IPS DF 6.9 (cell line): ENCODE data around the gene AURKAIP1.
A peak's percentile ranks its signal among the peaks of the same experiment; 100 is the strongest.

ENCODE experiments used
- DNase-seq: peaks from one replicate; pipeline ENCODE4 v3.0.0-alpha.2; 2013; ENCODE audit warnings: low read depth, low spot score
- H3K27ac ChIP-seq: one replicate; pipeline ENCODE4 v1.5.1; 2013; ENCODE audit warnings: low read length, control low read depth
- H3K27me3 ChIP-seq: 2 replicates; pipeline ENCODE4 v1.6.1; 2013; ENCODE audit warnings: mild to moderate bottlenecking, low read length; ENCODE audit not compliant: control insufficient read depth, insufficient read depth
- H3K36me3 ChIP-seq: 2 replicates; pipeline ENCODE4 v1.6.1; 2013; ENCODE audit warnings: low read length; ENCODE audit not compliant: control insufficient read depth, insufficient read depth
- H3K4me1 ChIP-seq: 2 replicates; pipeline ENCODE4 v1.6.1; 2013; ENCODE audit warnings: low read length; ENCODE audit not compliant: control insufficient read depth, insufficient read depth
- H3K4me3 ChIP-seq: 2 replicates; pipeline ENCODE4 v1.5.1; 2013; ENCODE audit warnings: mild to moderate bottlenecking, low read length
- H3K9me3 ChIP-seq: 2 replicates; pipeline ENCODE4 v1.6.1; 2013; ENCODE audit warnings: low read length, inconsistent platforms; ENCODE audit not compliant: control insufficient read depth, insufficient read depth
- WGBS: extraction: QIAGEN DNeasy Blood & Tissue Kit; methylation state at CpG from one replicate; pipeline ENCODE4 v1.1.7; 2013; ENCODE audit warnings: mixed read lengths, missing lambda C conversion rate; ENCODE audit not compliant: insufficient read length, insufficient coverage; 5-methylcytosine and 5-hydroxymethylcytosine counted together

Gene AURKAIP1

DNA sequence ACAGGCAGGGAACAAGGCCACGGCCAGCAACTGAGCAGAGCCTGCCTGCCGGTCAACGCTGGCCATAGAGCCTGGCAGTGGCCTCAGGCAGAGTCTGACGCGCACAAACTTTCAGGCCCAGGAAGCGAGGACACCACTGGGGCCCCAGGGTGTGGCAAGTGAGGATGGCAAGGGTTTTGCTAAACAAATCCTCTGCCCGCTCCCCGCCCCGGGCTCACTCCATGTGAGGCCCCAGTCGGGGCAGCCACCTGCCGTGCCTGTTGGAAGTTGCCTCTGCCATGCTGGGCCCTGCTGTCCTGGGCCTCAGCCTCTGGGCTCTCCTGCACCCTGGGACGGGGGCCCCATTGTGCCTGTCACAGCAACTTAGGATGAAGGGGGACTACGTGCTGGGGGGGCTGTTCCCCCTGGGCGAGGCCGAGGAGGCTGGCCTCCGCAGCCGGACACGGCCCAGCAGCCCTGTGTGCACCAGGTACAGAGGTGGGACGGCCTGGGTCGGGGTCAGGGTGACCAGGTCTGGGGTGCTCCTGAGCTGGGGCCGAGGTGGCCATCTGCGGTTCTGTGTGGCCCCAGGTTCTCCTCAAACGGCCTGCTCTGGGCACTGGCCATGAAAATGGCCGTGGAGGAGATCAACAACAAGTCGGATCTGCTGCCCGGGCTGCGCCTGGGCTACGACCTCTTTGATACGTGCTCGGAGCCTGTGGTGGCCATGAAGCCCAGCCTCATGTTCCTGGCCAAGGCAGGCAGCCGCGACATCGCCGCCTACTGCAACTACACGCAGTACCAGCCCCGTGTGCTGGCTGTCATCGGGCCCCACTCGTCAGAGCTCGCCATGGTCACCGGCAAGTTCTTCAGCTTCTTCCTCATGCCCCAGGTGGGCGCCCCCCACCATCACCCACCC lies 43.7 kb downstream of the AURKAIP1 start, which contains the start of gene TAS1R3:
Gene TAS1R3, plus strand, starts transcription at position 213 of the 898 bp plus-strand sequence. Its CDS starts 66 bp downstream, at position 279.
- DNase-seq = no peak
- no CpG with 5 or more reads among the region's 41 CpGs for WGBS
- Histone ChIP-seq H3K36me3 (peaks cover 9% of the 10 kb centered on the region; the same call in 1 of the 2 replicates), H3K4me1 (peaks cover 2% of the 10 kb centered on the region; the same call in 1 of the 2 replicates), H3K27ac (no peak within 1 kb of the TSS), H3K4me3 (no peak within 1 kb of the TSS), H3K27me3 (no peaks in the 10 kb centered on the region), H3K9me3 (no peaks in the 10 kb centered on the region)

- Histone ChIP-seq H3K27ac (no peak overlapping the region), H3K4me3 (no peak overlapping the region), H3K4me1 (peaks cover 2% of the 10 kb centered on the region; the same call in 1 of the 2 replicates), H3K9me3 (no peaks in the 10 kb centered on the region), H3K36me3 (peaks cover 5% of the 10 kb centered on the region; the same call in 1 of the 2 replicates), H3K27me3 (no peaks in the 10 kb centered on the region)
- DNase-seq = no peak
- WGBS = no CpG with 5 or more reads among the region's 15 CpGs
Observed at GRCh38 chr1:1330366-1331067, 44.5 kb downstream of the AURKAIP1 start.

- WGBS = no CpG with 5 or more reads among the region's 58 CpGs
- Histone ChIP-seq H3K36me3 (peaks cover 3% of the 10 kb centered on the region; the same call in 1 of the 2 replicates), H3K9me3 (no peaks in the 10 kb centered on the region), H3K27ac (no peak overlapping the region), H3K4me3 (no peak overlapping the region), H3K27me3 (no peaks in the 10 kb centered on the region), H3K4me1 (peaks cover 4% of the 10 kb centered on the region; the same call in 1 of the 2 replicates)
- DNase-seq = no peak
Observed at GRCh38 chr1:1329304-1330210, 45.5 kb downstream of the AURKAIP1 start.

DNA sequence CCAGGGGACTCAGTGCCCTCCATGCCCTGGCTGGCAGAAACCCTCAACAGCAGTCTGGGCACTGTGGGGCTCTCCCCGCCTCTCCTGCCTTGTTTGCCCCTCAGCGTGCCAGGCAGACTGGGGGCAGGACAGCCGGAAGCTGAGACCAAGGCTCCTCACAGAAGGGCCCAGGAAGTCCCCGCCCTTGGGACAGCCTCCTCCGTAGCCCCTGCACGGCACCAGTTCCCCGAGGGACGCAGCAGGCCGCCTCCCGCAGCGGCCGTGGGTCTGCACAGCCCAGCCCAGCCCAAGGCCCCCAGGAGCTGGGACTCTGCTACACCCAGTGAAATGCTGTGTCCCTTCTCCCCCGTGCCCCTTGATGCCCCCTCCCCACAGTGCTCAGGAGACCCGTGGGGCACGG lies 46.8 kb downstream of the AURKAIP1 start:
- WGBS = no CpG with 5 or more reads among the region's 15 CpGs
- no peak for DNase-seq

GRCh38 chr1:1327291-1327690 lies 47.7 kb downstream of the AURKAIP1 start:
- peaks cover 3% of the 10 kb centered on the region; the same call in 1 of the 2 replicates for H3K36me3 ChIP-seq
- no CpG with 5 or more reads among the region's 40 CpGs for WGBS
- H3K27ac ChIP-seq = no peak overlapping the region
- no peaks in the 10 kb centered on the region for H3K9me3 ChIP-seq
- peaks cover 4% of the 10 kb centered on the region; the same call in 1 of the 2 replicates for H3K4me1 ChIP-seq
- no peak overlapping the region for H3K4me3 ChIP-seq
- DNase-seq = no peak
- H3K27me3 ChIP-seq = no peaks in the 10 kb centered on the region

More for the DNA sequence above, 46.8 kb downstream of the AURKAIP1 start:
- Histone ChIP-seq H3K4me3 (no peak overlapping the region), H3K4me1 (peaks cover 4% of the 10 kb centered on the region; the same call in 1 of the 2 replicates), H3K36me3 (peaks cover 3% of the 10 kb centered on the region; the same call in 1 of the 2 replicates), H3K27me3 (no peaks in the 10 kb centered on the region), H3K27ac (no peak overlapping the region), H3K9me3 (no peaks in the 10 kb centered on the region)

DNA sequence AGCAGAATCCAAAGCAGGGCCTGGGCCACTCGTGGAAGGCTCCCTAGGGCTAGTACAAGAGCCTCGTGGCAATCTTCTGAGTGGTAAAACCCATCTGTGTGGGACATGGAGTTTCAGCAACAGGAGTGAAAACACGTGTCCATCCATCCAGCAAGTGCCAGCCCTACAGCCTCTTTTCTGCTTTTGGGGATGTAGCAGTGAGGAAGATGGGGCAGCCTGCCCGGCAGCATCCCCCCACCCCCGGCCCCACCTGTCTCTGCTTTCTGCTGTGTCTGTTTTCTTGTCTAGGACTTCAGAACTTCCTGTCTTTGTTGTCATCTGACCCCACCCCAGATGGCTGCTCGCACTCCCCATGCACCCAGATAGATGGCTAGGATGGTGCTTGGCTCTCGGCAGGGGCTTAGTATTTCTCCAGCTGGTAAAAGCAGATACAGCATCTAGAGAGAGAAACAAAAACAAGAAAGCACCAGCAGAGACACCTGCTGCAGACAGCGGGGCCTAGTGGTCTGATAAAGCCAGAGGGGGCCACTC lies 48.9 kb downstream of the AURKAIP1 start:
- Histone ChIP-seq H3K4me1 (peaks cover 4% of the 10 kb centered on the region; the same call in 1 of the 2 replicates), H3K9me3 (no peaks in the 10 kb centered on the region), H3K27ac (no peak overlapping the region), H3K27me3 (no peaks in the 10 kb centered on the region), H3K4me3 (no peak overlapping the region), H3K36me3 (peaks cover 11% of the 10 kb centered on the region)
- WGBS = no CpG with 5 or more reads among the region's 8 CpGs
- no peak for DNase-seq

- H3K36me3 ChIP-seq = peaks cover 16% of the 10 kb centered on the region
- H3K27me3 ChIP-seq = no peaks in the 10 kb centered on the region
- peaks cover 4% of the 10 kb centered on the region; the same call in 1 of the 2 replicates for H3K4me1 ChIP-seq
- WGBS = no CpG with 5 or more reads among the region's 16 CpGs
- no peak for DNase-seq
- H3K4me3 ChIP-seq = peak overlapping the region; percentile 57
- no peaks in the 10 kb centered on the region for H3K9me3 ChIP-seq
- no peak overlapping the region for H3K27ac ChIP-seq
Observed at GRCh38 chr1:1325288-1326074, 49.5 kb downstream of the AURKAIP1 start.

DNA sequence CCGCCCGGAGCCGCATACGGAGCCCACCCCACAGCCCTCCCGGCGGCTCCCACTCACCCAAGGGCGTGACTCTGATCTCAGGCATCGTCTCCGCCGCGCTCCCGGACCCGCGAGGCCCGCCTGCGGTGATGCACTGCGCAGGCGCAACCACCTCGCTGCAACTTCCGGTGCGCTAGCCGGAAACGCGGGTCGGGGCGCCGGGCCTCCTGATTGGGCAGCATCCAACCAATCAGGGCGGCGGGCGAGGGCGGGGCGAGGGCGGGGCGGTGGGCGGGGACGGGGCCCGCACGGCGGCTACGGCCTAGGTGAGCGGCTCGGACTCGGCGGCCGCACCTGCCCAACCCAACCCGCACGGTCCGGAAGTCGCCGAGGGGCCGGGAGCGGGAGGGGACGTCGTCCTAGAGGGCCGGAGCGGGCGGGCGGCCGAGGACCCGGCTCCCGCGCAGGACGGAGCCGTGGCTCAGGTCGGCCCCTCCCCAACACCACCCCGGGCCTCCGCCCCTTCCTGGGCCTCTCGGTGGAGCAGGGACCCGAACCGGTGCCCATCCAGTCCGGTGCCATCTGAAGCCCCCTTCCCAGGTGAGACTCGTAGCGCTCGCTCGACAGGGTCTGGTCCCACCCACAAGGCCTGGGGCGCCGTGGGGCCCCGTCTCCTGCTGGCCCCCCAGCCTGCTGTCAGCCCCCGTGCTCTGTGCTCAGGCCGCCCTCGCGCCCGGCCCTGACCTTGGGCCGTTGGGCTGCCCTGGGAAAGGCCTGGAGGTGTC lies 50.3 kb downstream of the AURKAIP1 start, which contains the start of the genes CPTP and INTS11:
Gene CPTP, plus strand, starts transcription at position 279 of the 764 bp plus-strand sequence. CDS start 2,109 bp downstream, outside the sequence.
Gene INTS11, minus strand, starts transcription at position 137 of the 764 bp plus-strand sequence. Its CDS starts 52 bp downstream, at position 85.
- Histone ChIP-seq H3K4me1 (peaks cover 4% of the 10 kb centered on the region; the same call in 1 of the 2 replicates), H3K36me3 (peaks cover 18% of the 10 kb centered on the region), H3K27ac (no peak within 1 kb of the TSS), H3K4me3 (peak within 1 kb of the TSS; percentile 91), H3K9me3 (no peaks in the 10 kb centered on the region), H3K27me3 (no peaks in the 10 kb centered on the region)
- WGBS = no CpG with 5 or more reads among the region's 84 CpGs
- DNase-seq = peak; percentile 73
